Fibroblast of skin of right quadriceps (primary cell): Measurements from ENCODE around the gene ERC2.

Experiments
- DNase-seq: peaks from one replicate; pipeline ENCODE4 v3.0.0-alpha.2; 2013

The ERC2 gene

DNA sequence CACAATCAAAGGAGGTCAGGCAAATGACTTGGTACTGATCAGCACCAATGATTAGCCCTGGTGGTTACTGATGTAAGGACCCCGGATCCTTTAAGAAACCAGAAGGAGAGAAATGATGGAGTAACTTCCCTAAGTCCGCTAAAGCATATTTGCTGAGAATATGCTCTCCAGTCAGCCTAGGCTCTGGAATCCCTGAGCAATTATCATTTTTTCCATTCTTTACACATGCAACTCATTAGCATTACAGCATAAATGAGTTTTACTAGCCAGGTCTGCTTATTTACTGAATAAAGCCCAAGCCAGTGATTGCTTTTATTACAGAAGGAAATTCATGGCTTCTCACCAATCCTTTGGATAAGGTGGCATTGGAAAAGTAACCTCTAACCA is 842.0 kb downstream of the ERC2 start:
- peak; percentile 60 for DNase-seq

DNA sequence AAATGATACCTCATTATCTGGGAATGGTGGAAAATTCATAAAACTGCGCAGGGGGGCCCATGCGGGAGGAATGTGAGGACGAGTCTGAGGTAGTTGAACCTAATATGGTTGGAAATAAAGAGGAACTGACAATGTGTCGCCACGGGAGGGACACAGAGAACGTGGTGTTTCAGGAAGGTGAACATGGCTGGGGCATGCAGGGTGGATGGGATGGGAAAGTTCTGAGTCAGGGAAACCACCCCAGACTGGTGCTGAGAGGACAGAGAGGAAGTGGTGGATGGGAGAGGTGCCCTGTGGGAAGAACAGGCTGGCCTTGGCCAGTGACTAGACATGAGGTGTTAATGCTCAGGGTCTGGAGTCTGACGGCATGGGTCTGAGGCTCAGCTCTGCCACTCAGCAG is 844.0 kb downstream of the ERC2 start:
- peak; percentile 30 for DNase-seq

DNA sequence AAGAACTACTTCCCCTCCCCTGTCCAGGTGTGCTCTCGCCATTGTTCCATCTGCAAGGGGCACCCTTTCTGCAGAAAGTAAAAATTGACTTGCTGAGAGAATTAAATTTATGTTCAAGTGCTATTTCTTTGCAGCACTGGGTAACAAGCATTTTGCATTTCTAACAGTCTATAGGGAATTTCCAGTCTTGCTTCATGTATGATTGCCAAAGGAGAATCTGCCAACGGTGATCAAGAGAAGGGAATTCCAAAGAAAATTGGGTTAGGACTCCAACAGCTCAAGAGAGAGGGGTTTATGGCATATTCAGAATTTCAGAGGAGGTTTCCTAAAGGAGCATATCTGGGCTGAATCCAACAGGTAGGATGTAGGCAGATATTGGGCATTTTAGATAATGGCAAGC is 844.5 kb downstream of the ERC2 start:
- DNase-seq: no peak

DNA sequence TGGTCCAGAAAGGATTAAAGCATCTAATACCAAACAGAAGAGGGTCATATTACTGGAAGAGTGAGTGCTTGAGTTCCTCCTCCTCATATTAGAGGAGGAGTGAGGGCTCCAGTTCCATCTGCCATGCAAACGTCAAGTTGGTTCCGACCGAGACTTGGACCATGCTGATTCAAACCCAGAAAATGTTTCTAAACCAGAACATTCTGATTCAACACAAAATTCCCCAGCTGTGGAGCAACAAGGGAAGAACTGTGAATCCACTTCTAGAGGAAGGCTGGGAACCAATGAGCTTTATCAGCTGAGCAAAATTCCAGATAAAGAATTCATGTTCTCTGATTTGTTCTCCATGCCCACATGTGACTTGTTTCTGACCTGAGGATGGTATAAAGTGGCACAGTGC is 845.5 kb downstream of the ERC2 start:
- DNase-seq: no peak

DNA sequence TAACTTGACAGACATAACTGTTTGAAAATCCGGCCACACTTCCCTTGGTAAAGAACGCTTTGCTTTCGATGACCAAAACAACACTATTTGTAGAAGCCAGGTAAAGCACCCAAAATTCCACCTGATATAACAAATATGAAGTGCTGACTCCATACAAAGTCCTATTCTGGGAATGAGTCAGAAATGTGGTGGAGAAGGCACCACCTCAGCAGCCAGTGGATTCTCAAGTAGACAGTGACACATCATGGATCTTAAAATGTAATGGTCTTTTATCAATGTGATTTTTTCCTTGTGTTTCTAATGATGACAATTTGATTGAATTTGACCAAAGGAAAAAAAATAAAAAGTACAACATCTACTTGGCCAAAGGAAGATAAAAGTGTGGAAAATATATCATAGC is 846.2 kb downstream of the ERC2 start:
- peak; percentile 45 for DNase-seq

DNA sequence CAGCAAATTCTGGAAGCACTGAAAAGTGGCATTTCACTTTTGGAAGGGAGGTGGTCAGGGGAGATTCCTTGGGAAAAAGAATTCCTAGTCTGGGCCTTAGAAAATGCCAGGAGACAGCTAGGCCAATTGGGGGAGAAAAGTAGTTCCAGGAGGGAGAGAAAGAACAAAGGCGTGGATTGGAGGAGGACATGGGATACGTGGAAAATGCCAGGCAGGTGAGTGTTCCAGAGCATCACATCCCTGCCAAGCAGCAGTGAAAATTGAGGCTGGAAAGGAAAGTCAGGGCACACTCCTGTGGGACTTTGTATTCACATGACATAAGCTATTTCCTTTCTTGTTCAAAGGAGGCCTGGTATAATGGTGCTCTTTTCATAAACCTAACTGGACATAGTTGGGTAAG is 846.6 kb downstream of the ERC2 start:
- DNase-seq: no peak

DNA sequence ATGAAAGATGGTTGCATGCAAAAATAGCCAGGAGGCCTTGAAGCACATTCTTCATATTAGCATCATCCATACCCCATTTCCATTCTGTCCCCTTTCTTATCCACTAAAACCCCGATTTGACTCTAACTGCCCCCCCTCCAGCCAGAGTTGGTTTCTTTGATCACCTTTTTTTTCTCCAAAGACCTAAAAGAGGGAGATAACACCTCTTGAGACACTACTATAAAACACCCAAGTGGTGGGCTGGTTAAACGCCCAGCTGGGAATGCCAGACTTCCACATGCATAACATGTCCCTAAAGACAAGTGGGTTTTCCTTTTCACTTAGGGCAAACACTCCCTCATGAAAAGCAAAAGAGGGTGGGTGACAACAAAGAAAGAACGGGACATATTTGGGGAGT is 847.2 kb downstream of the ERC2 start:
- no peak for DNase-seq

DNA sequence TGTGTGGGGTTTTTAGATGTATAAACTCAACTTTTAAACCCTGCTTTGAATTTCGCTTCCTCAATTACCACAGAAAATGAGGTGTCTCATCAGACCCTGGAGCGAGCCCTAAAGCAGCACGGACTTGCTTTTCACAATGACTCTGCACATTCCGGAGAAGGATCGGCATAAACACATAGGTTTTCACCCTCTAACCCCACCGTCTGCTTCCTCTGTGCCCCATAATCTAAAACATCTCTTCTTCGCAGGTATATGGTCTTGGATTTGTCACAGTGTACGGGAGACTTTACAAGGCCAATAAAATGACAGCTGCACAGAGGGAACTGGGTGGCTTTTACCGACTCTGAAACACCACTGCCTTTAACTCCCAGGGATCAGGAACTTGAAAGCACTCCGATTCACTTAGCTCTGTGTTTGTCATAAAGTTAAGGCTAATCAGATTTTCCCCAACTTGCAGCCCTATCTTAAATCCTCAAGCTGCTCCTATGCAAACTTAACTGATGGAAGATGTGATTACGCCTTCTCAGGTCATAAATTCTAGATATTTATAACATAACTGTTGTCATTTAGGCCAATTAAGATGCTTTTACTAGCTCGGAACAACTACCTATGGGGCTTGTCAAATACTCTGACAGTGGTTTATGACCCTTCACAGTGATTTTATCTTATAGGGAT is 847.8 kb downstream of the ERC2 start:
- DNase-seq: peak; percentile 79

DNA sequence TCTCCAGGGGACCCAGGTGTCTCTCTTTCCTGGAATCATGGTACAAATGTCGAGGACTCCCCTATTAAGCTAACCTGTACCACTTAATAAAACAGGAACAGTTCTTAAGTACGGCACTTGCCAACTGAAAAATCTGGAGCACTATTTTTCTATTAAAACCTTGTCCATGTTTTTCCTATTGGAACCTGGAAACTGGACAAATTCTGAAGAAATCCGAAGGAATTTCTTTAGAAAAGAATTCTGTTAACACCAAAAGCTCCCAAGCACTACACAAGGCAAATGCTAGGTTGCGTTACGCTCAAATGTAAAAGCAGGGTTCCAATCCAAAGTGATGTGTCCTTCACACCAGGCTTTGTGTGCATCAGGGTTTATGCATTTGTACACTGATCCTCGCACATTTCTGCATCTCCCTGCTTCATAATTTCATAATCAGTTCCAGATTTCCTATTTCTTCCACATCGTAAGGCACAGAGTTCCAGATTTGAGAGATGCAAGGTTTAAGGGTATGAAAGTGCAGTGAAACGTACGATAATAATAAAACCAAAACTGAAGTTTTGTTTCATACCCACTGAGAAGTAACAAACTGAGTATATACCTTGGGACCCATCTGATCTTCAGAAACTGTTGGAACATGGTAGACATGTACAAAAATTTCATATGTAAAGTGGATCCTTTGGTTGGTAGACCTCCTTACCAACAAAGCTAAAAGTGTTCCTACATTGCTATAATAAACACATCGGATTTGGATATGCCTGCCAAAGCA is 849.0 kb downstream of the ERC2 start:
- peak; percentile 34 for DNase-seq

DNA sequence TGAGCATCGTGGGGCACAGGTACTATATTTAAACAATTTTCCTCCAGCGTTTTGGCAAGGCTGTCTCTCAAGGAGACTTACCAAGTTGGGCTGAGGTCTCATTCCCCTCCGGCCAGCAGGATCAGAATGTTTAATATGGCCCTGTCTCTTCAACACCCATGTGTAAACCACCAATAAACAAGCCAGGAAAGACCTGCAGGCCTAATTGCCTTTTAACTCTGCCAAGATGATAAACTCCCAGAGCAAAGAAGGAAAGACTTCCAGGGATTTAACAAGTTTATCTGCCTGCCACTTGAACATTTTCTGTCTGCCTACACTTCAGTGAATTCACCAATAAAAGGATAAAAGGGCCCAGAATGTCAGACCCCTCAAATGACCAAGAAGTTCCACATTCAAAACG is 850.9 kb downstream of the ERC2 start:
- DNase-seq: no peak

DNA sequence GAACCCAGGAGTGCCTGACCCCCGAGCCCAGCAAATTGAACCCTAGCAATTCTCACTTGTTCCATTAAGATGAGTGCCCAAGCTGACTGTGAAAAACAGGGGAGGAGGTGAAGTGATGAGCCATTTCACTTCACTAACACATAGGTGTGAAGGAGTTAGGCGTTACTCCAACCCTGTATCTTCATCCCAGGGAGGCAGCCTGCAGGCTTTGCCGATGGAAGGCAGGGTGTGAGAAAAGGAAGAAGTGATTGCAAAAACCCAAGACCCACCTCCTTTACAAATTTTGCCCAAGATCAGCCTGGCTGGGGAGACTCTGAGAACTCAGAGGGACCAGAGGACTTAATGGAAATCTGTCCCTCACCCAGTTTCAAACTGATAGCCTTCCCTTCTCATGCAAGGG is 851.5 kb downstream of the ERC2 start:
- no peak for DNase-seq

DNA sequence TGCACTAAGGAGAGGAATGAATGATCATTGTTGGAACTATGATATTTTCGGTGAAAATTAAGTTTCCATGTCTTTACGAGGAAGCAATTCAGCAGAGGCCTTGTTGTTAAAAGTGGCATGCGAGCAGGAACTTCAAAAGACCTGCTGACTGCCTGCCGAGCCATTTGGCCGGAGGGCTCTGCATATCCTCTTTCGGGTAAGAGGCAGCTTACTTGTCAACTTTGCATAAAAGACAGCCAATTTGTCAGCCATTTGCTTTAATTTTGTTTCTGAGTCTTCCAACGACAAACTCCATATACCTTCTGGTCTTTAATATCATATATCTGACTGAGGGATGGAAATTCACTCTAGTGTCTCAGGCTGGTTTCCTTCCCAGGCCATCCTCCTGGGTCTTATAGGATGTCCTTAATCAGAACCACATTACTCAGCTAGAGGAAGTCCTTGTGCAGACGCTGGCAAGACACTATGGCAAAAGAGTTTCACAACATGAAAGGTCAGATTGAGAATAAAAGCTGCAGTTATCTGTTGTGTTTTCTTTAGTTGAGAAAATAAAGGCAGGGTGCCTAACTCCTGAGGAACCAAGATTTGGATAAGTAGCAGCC is 852.5 kb downstream of the ERC2 start:
- no peak for DNase-seq

DNA sequence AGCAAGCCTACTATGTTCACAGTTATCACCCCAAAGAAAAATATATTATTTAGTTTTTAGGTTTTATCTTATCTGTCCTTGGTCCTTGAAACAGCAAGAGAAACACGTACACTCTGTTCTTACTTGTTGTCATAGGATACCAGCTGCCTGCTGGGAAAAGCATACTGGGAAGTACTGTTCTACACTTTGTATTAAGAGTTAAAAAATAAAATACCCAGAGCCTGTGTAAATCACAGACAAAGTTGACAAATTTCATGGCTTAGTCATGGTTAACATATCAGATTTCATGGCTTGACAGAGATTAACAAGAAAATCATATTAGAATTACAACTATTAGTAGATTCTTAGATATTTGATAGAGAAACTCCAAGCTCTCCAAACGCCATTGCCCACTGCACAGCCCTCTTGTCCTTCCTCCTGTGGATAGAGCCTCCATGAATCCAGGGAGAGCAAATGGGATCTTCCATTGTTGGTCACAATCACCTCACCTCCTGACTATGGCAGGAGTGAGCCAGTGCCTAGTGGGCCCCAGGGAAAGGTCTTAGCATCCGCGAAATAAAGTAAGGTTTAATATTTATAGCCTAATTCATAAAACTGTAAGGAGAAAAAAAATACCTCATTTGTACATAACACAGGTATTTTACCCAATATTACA is 853.1 kb downstream of the ERC2 start:
- DNase-seq: no peak

DNA sequence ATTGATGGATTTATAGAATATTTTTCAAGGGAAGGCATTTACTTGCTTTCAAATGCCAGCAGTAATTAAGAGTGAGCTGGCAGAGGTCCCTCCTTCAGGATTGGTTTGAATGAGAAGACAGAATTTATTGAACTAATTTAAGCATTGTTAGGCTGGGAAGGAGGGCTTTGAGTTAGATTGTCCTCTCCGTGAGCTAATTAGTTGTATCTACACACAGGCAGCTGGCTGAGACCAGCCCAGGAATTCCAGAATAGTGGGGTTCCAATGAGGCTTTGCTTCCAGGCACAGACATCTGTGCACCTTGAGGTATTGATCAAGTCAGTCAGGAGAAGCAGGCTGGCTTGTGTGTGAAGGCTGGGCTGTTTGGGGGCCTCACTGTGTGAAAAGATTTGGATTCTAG is 857.1 kb downstream of the ERC2 start:
- no peak for DNase-seq

DNA sequence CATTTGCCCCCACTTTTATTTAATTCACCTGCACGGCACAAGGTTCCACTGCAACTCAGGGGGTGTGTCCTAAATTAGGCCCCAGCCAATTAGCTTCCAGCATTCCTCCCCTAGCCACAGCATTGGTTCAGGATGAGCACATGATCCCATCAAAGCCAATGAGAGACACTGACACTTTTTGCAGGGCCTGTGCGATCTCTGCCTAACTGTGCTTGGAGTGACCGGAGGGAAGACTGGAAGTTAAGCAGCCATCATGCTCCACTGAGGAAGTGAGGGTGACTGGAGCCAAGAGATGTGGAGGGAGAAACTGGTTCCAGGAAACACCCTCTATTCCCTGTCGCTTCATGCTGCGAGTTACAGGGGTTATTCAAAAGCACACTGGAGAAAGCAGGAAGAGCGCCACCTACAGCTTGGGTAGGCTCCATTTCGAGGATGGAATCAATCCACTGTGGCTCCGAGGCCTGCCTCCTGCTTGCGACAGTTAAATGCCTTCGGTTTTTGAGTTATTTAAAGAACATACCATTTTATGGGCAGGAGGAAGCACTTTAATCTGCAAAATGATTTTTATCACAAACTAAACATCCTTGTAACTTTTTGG is 858.9 kb downstream of the ERC2 start:
- DNase-seq: no peak

DNA sequence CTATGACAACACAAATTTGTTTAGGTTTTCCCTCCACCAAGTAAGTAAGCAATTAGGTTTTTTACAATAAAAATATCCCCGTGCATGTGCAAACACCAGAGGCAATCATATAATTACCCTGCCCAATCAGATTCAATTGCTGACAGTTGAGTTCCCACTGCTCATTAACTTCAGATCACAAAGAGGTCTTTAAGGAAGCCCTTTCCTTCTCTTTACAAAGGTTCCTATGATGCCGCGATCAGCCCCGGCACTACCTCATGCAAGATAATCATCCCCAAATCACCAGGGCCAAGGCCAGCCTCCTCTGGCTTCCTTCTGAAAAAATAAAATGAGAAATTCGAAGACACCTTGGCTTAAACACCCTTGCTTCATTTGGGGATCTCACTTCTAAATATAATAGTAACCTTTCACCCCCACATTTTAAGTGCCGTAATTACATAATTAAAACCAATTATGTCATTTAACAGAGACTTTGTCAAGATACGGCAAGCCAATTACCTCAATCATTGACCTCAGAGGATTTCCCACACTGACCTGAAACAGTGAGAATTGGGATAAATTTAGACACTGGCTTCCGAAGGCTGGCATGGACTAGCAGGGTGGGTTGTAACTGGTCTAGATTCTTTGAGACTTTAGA is 859.8 kb downstream of the ERC2 start:
- no peak for DNase-seq

DNA sequence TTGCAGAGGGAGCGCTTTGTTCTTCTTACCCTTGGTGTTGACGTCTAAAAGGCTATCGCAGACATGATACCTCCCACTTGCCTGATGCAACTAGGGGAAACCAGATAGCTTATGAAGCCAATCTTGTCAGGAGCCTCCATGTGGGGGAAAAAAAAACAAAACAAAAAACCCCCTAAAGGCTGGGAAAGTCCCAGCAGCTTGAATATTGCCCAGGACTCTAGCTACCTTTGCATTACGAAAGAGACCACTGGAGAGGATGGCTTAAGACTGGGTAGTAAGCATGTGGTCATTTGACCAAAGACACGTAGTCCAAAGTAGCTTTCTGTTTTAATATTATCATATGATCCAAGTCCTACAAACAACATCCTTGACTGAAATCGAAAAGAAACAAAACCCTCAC is 860.4 kb downstream of the ERC2 start:
- DNase-seq: no peak

DNA sequence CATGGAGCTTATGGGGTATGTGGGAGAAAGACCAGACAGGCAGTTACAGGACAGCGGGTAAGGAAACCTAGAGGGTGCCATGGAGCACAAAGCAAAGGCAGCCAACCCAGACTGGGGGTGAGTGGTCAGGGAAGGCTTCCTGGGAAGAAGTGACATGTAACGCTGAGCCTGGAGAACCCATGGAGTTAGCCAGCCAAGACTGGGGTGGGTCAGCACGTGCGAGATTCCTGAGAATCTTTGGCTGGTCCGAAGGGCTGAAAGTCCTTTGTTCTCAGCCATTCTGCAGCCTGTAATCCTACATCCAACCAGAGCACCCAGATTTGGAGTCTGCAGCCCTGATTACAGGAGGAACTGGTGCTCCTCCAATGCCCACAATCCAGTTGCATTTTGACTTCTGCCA is 861.1 kb downstream of the ERC2 start:
- DNase-seq: no peak

DNA sequence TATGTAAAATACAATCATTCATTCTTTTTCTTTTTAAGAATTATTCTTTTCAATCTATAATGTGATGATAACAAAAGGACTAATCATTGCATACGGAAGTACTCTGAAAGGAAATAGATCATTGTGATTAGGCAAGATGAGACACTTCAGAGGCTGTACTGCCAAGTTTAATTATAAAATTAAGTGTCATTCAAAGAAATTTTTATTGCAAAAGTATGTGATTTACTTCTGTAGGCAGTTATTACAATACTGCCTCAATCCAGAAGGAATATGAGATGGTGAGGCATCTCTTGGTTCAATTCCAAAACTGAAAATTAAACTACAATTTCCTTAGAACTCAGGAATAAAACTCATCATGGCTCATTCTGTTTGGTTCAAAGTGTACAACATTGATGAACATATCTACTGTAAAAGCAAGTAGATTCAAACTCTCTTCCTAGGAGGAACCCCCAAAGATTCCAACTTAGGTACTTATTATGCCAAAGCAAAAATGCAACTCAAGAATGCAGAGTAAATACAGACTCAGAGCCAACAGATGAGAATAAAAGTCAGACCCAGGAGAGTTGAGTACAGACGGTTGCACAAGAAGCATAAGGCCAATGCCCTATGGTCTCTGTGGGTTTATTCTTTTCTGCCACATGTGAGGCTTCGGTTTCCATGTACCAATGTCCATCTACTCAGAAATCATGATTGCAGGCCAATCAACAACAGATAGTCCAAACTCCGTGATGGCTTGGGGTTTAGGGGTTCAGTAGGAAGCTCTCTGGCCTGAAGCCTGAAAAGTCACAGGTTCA is 862.6 kb downstream of the ERC2 start:
- DNase-seq: no peak

DNA sequence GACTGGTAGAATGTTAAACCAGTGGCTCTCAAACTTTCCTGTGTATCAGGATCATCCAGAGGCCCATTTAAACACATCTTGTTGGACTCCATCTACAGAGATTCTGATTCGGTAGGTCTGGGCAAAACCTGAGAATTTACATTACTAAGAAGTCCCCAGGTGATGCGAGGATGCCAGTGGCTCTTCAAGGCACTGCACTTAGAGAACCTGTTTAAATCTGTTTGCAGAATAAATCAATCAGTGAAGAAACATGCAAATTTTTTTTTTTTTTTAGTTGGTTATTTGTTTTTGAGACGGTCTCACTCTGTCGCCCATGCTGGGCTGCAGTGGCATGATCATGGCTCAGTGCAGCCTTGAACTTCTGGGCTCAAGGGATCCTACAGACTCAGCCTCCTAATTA is 863.4 kb downstream of the ERC2 start:
- DNase-seq: no peak

DNA sequence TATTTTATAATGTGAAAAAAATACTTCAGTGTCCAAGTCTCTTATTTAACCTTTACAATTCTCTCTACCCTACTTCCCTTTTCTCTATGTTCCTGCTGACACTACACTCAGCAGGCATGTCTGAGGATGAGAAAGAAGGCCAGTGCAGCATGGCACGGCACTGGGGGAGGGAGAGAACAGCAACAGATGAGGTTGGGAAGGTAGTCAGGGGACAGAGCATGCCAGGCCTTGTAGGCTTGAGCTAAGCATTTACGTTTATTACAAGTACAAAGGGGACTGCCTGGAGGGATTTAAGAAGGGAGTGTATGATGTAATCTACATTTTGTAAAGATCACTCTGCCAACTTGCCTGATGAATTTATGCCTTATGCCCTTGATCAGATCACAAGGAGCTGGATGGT is 863.9 kb downstream of the ERC2 start:
- DNase-seq: no peak
